GM19395 (cell line): ENCODE results near the gene ZNF556.
"Not testable (repeated sequence)": the region's sequence is repeated elsewhere in the genome, so short reads cannot be mapped to it uniquely, and the experiment has no call there.

Experiments used
- ATAC-seq: cut with Tn5 transposase; IDR thresholded peaks from one replicate; pipeline ENCODE4 v1.9.1; 2021; ENCODE audit warnings: mild to moderate bottlenecking, moderate library complexity; ENCODE audit not compliant: unreplicated experiment

Gene ZNF556

GRCh38 chr19:2903326-2903725, 36.2 kb downstream of the ZNF556 start:
- not testable (repeated sequence) for ATAC-seq

- no peak for ATAC-seq
These were observed 38.9 kb downstream of the ZNF556 start for GRCh38 chr19:2905918-2906519.

DNA sequence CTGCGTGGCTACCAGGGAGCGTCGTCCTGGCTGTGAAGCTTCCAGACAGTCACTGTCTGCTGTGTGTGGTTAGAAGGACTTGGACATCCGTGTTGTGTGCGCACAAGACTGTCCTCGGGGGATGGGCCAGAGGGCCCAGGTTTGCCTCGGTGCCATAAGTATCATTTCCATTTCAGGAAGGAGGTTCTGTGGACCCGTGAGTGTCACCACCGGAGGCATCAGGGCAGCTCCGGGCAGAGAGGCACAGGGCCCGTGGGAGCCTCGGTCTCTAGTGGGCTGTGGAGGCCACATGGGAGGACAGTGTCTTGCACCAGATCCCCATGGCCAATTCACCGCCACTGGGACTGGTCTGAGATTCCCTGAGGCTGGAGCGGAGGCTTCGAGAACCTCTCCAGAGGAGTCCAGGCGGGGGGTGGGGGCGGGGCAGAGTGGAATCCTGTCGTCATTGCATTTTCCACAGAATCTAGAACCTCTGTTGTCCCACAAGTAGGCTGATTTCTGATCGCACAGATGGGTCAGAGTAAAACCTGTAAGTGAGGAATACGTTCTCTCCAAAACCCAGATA, 39.6 kb downstream of the ZNF556 start:
- no peak for ATAC-seq

GRCh38 chr19:2912306-2912705, 45.2 kb downstream of the ZNF556 start:
- ATAC-seq = no peak

DNA sequence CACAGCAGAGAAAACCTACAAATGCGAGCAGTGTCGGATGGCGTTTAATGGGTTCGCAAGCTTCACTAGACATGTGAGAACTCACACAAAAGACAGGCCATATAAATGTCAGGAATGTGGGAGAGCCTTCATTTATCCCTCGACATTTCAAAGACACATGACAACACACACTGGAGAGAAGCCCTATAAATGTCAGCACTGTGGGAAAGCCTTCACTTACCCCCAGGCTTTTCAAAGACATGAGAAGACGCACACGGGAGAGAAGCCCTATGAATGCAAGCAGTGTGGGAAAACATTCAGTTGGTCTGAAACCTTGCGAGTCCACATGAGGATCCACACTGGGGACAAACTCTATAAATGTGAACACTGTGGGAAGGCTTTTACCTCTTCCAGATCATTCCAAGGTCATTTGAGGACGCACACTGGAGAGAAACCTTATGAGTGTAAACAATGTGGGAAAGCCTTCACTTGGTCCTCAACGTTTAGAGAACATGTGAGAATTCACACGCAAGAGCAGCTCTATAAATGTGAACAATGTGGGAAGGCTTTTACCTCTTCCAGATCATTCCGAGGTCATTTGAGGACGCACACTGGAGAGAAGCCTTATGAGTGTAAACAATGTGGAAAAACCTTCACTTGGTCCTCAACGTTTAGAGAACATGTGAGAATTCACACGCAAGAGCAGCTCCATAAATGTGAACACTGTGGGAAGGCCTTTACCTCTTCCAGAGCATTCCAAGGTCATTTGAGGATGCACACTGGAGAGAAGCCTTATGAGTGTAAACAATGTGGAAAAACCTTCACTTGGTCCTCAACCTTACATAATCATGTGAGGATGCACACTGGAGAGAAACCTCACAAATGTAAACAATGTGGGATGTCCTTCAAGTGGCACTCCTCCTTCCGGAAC, 50.4 kb downstream of the ZNF556 start:
- ATAC-seq = no peak

GRCh38 chr19:2922987-2923386, 55.9 kb downstream of the ZNF556 start:
- ATAC-seq = no peak

DNA sequence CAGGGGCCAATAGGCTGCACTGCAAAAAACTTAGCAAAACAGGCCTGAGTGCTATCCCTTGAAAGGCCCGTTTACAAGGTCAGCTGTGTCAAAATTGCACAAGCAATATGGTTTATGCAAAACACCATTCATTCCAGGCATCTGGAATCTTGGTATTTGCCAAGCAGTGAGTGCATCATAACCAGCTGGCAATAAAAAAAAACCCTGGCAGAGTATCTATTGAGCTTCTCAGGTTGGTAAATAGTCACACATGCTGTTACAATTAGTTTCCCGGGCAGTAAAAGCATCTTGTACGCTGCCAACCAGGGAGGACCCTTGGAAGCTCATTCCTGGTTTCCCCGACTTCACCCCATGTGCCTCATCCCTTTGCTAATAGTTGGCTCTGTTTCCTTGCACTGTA, 56.4 kb downstream of the ZNF556 start:
- no peak for ATAC-seq

DNA sequence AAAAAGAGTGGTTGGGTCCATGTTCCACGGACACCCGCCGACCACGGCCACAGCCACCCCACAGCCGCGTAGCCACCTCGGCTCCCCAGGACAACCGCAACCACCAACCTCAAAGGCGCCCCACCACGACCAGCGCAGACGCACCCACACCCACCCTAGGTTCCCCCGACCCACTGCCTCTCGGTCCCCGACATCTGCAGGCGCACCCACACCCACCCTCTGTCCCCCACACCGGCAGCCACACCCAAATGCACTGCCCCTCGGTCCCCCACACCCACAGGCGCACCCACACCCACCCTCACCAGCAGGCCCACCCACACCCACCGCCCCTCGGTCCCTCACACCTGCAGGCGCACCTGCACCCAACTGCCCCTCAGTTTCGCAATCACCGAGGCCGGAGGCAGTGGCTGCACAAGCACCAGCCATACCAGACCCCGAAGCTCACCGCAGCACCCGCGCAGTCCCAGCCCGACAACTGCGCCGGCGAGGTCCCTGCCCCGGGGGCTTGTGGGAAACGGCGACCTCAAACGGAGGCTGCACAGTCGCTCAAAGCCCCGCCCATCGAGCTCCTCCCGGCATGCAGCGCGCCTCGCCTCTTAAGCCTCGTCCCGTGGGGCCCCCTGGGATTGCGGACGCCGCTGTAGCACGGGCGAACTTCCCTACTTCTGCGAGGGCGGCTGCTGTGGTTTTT, 59.4 kb downstream of the ZNF556 start:
- ATAC-seq = no peak

DNA sequence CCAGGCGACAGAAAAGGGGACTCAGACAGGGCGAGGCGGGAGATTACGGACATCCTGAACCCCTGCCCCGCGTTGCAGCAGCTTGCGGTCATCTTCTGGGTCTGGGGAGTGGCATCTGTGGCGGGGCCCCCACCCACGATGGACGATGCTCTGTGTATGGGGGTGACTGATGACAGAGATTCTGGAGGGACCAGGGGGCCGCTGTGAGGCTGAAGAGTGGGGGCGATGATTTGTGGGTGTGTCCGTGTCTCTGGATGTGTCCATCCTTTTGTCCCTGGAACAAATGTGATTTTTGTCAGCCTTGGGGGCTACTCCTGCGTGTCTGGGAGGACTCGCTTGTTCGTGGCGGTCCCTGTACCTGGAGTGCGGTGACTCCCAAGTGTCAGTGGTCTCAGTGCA, 59.9 kb downstream of the ZNF556 start:
- ATAC-seq = no peak
